Measurements from ENCODE around the gene TNK1. TPM values are rescaled to one million over a fixed set of nuclear protein-coding genes. Genes with fewer than 3 reads are reported as not detected.

Gene TNK1
- polyA plus RNA-seq, 3 donors, result not detected

GRCh38 chr17:7404737-7405349 lies 24.0 kb downstream of the TNK1 start:
- Histone ChIP-seq H3K9ac (ENCODE audit: insufficient read depth, low read length, poor library complexity, severe bottlenecking) (peak overlapping the region; percentile 62), H3K4me1 (ENCODE audit: control insufficient read depth in 1 of 2, insufficient read depth in 2 of 2, low read length in 2 of 2) (peaks cover 13 to 24% of the 10 kb centered on the region in 2 donors), H3K4me2 (replicated peaks; ENCODE audit: extremely low read depth, low read length, poor library complexity, severe bottlenecking) (peak overlapping the region; percentile 92), H2AFZ (ENCODE audit: insufficient read depth, low read depth, low read length, poor library complexity, severe bottlenecking) (peak overlapping the region; percentile 90), H4K20me1 (ENCODE audit: insufficient read depth, low read length) (no peaks in the 10 kb centered on the region), H3K9me3 (replicated peaks in 1 of 2; ENCODE audit: control insufficient read depth in 1 of 2, insufficient read depth in 1 of 2, low read length in 2 of 2) (no peaks in the 10 kb centered on the region), H3K36me3 (replicated peaks in 1 of 2; ENCODE audit: control insufficient read depth in 1 of 2, insufficient read depth in 2 of 2, low read length in 2 of 2) (no peaks in the 10 kb centered on the region), H3K79me2 (ENCODE audit: insufficient read depth, low read length) (peaks cover 3% of the 10 kb centered on the region), H3K27me3 (ENCODE audit: control insufficient read depth in 2 of 2, insufficient read depth in 2 of 2, low read length in 2 of 2) (peaks cover 4 to 37% of the 10 kb centered on the region in 2 donors), H3K27ac (ENCODE audit: low read depth in 1 of 2, low read length in 2 of 2) (peak overlapping the region in 1 of 2 donors; percentile 70), H3K4me3 (replicated peaks in 1 of 3; ENCODE audit: low read depth in 2 of 3, low read length in 3 of 3) (peak overlapping the region; percentile 57 to 86 (median 59))
- DNase-seq, result peak in 2 of 3 donors; percentile 41 to 59
- H3K9me3 Mint-ChIP-seq, result peaks cover 0 to 8% (median 3%) of the 10 kb centered on the region in 7 donors
- TF ChIP-seq, protein P1, sequence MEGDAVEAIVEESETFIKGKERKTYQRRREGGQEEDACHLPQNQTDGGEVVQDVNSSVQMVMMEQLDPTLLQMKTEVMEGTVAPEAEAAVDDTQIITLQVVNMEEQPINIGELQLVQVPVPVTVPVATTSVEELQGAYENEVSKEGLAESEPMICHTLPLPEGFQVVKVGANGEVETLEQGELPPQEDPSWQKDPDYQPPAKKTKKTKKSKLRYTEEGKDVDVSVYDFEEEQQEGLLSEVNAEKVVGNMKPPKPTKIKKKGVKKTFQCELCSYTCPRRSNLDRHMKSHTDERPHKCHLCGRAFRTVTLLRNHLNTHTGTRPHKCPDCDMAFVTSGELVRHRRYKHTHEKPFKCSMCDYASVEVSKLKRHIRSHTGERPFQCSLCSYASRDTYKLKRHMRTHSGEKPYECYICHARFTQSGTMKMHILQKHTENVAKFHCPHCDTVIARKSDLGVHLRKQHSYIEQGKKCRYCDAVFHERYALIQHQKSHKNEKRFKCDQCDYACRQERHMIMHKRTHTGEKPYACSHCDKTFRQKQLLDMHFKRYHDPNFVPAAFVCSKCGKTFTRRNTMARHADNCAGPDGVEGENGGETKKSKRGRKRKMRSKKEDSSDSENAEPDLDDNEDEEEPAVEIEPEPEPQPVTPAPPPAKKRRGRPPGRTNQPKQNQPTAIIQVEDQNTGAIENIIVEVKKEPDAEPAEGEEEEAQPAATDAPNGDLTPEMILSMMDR (IDR thresholded peaks at IDR 0.05), result no peak
- peaks cover 34 to 46% (median 40%) of the 10 kb centered on the region in 3 donors for H3K27me3 Mint-ChIP-seq (ENCODE audit: low read depth in 3 of 3)
- peaks cover 5% of the 10 kb centered on the region in 2 donors for H3K36me3 Mint-ChIP-seq
- H3K4me1 Mint-ChIP-seq, result peaks cover 21% of the 10 kb centered on the region
- intact Hi-C loops (cut with micrococcal nuclease), result loop anchor here in 1 of 2 donors (1.0 to 10.0 kb wide), 4 partner anchors 31 to 190 kb away; partner anchors contain the start of genes ACADVL, CTDNEP1, DLG4 and ELP5
- WGBS (ENCODE audit: insufficient coverage), result under 1% methylated on average over 53 of the region's 65 CpGs
- peak overlapping the region in 5 of 7 donors; percentile 50 to 99 (median 97) for H3K27ac Mint-ChIP-seq
- peak overlapping the region; percentile 86 to 95 for H3K4me3 Mint-ChIP-seq

GRCh38 chr17:7405350-7406234 lies 24.7 kb downstream of the TNK1 start:
- Mint-ChIP-seq H3K27me3 (ENCODE audit: low read depth in 3 of 3) (peaks cover 36 to 49% (median 44%) of the 10 kb centered on the region in 3 donors), H3K9me3 (peaks cover 0 to 8% (median 3%) of the 10 kb centered on the region in 7 donors), H3K4me1 (peaks cover 21% of the 10 kb centered on the region), H3K4me3 (peak overlapping the region; percentile 78 to 89), H3K27ac (no peak overlapping the region), H3K36me3 (peaks cover 5% of the 10 kb centered on the region in 2 donors)
- peaks cover 13 to 24% of the 10 kb centered on the region in 2 donors for H3K4me1 ChIP-seq (ENCODE audit: control insufficient read depth in 1 of 2, insufficient read depth in 2 of 2, low read length in 2 of 2)
- no peak for DNase-seq
- H2AFZ ChIP-seq (ENCODE audit: insufficient read depth, low read depth, low read length, poor library complexity, severe bottlenecking), result peak overlapping the region; percentile 90
- H3K79me2 ChIP-seq (ENCODE audit: insufficient read depth, low read length), result peaks cover 3% of the 10 kb centered on the region
- peak overlapping the region; percentile 62 for H3K9ac ChIP-seq (ENCODE audit: insufficient read depth, low read length, poor library complexity, severe bottlenecking)
- intact Hi-C loops (cut with micrococcal nuclease), result loop anchor here in 1 of 2 donors (10.0 kb wide), 1 partner anchor 191 kb away; the partner anchor contains the start of genes ACADVL and DLG4
- H3K27me3 ChIP-seq (ENCODE audit: control insufficient read depth in 2 of 2, insufficient read depth in 2 of 2, low read length in 2 of 2), result peaks cover 4 to 37% of the 10 kb centered on the region in 2 donors
- no peaks in the 10 kb centered on the region for H3K9me3 ChIP-seq (replicated peaks in 1 of 2; ENCODE audit: control insufficient read depth in 1 of 2, insufficient read depth in 1 of 2, low read length in 2 of 2)
- H3K27ac ChIP-seq (ENCODE audit: low read depth in 1 of 2, low read length in 2 of 2), result no peak overlapping the region
- TF ChIP-seq, protein P1 (IDR thresholded peaks at IDR 0.05), result no peak
- no peaks in the 10 kb centered on the region for H4K20me1 ChIP-seq (ENCODE audit: insufficient read depth, low read length)
- no peaks in the 10 kb centered on the region for H3K36me3 ChIP-seq (replicated peaks in 1 of 2; ENCODE audit: control insufficient read depth in 1 of 2, insufficient read depth in 2 of 2, low read length in 2 of 2)
- WGBS (ENCODE audit: insufficient coverage), result 27% methylated on average over 28 of the region's 38 CpGs
- peak overlapping the region; percentile 57 to 86 (median 59) for H3K4me3 ChIP-seq (replicated peaks in 1 of 3; ENCODE audit: low read depth in 2 of 3, low read length in 3 of 3)
- peak overlapping the region; percentile 92 for H3K4me2 ChIP-seq (replicated peaks; ENCODE audit: extremely low read depth, low read length, poor library complexity, severe bottlenecking)
